Hepatocyte (in vitro differentiated cells): ENCODE data around the gene VAPA.

Experiments
- CTCF ChIP-seq: fragments of 200-600 bp; sonication (generic); IDR thresholded peaks from 2 replicates; pipeline ENCODE4 v1.5.1; 2016; ENCODE audit warnings: antibody characterized with exemption, mild to moderate bottlenecking; ENCODE audit not compliant: poor library complexity
- EZH2 ChIP-seq: fragments of 200-600 bp; sonication (generic); IDR thresholded peaks from 2 replicates; pipeline ENCODE4 v1.6.1; 2016; ENCODE audit warnings: antibody characterized with exemption, mild to moderate bottlenecking, borderline replicate concordance

GRCh38 chr18:9913526-9914333 is at the start of gene VAPA:
- TF ChIP-seq CTCF = no peak
- TF ChIP-seq EZH2 = no peak
